ENCODE measurements around the gene CLIP1. TPM values are rescaled to one million over a fixed set of nuclear protein-coding genes. Genes with fewer than 3 reads are reported as not detected.
A peak's percentile ranks its signal among the peaks of the same experiment; 100 is the strongest.

The CLIP1 gene
- total RNA-seq, 1 donor from 2014 or later = 88.1 TPM

DNA sequence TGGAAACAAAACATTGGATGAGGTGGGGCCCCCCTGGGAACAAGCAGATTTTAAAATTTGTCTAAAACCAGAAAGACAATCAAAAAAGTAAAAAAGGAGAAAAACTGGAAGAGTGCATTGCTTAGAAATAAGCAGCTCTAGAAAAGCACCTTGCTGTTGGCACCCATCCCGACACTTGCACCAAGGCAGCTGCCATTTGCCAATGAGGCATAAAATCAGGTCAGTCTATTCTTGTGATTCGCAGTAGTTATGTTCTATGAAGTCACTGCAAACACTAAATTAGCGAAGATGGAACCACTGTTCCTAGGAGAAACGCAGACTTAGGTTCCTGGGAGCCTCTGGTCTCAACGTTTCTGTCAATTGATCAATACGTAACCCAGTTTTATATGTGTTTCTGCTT lies 172.4 kb downstream of the CLIP1 start:
- DNase-seq (ENCODE audit: low spot score) = no peak

DNA sequence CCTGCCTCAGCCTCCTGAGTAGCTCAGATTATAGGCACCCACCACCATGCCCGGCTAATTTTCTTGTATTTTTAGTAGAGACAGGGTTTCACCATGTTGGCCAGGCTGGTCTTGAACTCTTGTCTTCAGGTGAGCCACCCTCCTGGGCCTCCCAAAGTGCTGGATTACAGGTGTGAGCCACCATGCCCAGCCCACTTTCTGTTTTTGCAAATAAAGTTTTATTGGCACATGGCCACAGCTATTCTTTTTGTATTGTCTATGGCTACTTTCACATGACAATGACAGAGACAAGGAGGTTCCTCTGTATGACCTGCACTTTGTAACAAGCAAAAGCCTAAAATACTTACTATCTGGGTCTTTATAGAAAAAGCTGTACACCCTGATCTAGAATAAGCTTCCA lies 176.9 kb downstream of the CLIP1 start:
- no peak for DNase-seq (ENCODE audit: low spot score)

GRCh38 chr12:122244565-122245371 lies 177.7 kb downstream of the CLIP1 start:
- DNase-seq (ENCODE audit: low spot score) = no peak

- no peak for DNase-seq (ENCODE audit: low spot score)
Measured at GRCh38 chr12:122243965-122244364, 178.5 kb downstream of the CLIP1 start.

GRCh38 chr12:122238861-122239260 lies 183.6 kb downstream of the CLIP1 start:
- DNase-seq (ENCODE audit: low spot score) = no peak

GRCh38 chr12:122235741-122236140 lies 186.7 kb downstream of the CLIP1 start:
- no peak for DNase-seq (ENCODE audit: low spot score)

DNA sequence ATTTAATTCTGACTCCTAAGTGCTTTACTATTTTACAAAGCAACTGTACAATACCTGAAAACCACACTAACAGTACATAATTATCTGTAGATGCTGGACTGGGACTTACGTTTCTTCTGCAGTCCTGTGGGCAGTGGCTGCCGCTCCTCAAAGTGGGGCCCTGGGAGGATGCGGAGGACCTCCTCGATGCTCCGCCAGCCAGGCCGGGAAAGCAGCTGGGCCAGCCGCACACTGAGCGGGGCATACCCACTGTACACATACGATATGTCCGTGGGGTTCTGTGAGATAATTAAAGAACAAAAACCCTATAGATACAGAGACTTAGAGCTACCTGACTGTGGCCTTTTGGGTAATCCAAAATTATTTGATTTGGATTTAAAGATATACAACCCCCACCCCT lies 189.8 kb downstream of the CLIP1 start:
- no peak for DNase-seq (ENCODE audit: low spot score)

DNA sequence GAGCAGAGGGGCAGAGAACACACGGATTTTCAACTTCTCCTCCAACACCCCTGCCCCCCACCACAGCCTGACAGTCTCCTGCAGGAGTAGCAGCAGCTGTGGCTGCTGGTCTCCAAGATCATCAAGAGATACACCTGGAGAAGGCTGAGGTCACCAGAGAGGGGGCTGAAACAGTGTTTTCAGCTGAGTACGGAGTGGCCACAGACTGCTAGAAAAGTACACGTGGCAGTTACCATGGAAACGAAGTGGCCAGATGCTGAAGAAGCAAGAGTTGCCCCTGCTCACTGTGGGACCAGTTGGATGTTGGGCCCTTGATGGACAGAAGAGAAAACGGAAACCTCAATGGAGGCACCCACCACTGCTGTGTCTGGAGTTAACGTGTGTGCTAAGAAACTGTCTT lies 191.7 kb downstream of the CLIP1 start:
- no peak for DNase-seq (ENCODE audit: low spot score)

- no peak for DNase-seq (ENCODE audit: low spot score)
Measured at GRCh38 chr12:122228092-122228491, 194.4 kb downstream of the CLIP1 start.

GRCh38 chr12:122227341-122227740 lies 195.1 kb downstream of the CLIP1 start:
- no peak for DNase-seq (ENCODE audit: low spot score)

GRCh38 chr12:122226366-122227125 lies 195.9 kb downstream of the CLIP1 start:
- DNase-seq (ENCODE audit: low spot score) = no peak

GRCh38 chr12:122225683-122226365 lies 196.6 kb downstream of the CLIP1 start, which contains the start of gene DIABLO:
DIABLO (minus strand) TSS chr12:122226052; CDS start chr12:122226014, 38 bp downstream.
- peak; percentile 100 for DNase-seq (ENCODE audit: low spot score)

Other genes starting within 250 kb of the CLIP1 start
- gene IL31, start 248.4 kb downstream of the CLIP1 start, total RNA-seq (ENCODE audit: insufficient read depth, low replicate concordance) = not detected
- 1.7 TPM for gene LRRC43, start 239.5 kb downstream of the CLIP1 start, total RNA-seq (ENCODE audit: insufficient read depth, low replicate concordance)
- gene B3GNT4, start 219.0 kb downstream of the CLIP1 start, total RNA-seq (ENCODE audit: insufficient read depth, low replicate concordance) = 3.6 TPM
- 68.6 TPM for gene DIABLO, start 196.6 kb downstream of the CLIP1 start, total RNA-seq (ENCODE audit: insufficient read depth, low replicate concordance)
- 34.7 TPM for gene VPS33A, start 156.2 kb downstream of the CLIP1 start, total RNA-seq (ENCODE audit: insufficient read depth, low replicate concordance)
- gene ZCCHC8, start 78.3 kb upstream of the CLIP1 start, total RNA-seq (ENCODE audit: insufficient read depth, low replicate concordance) = 51.5 TPM
- gene RSRC2, start 104.3 kb upstream of the CLIP1 start, total RNA-seq (ENCODE audit: insufficient read depth, low replicate concordance) = 95.3 TPM
- gene KNTC1, start 104.6 kb upstream of the CLIP1 start, total RNA-seq (ENCODE audit: insufficient read depth, low replicate concordance) = 10.8 TPM